OCI-LY7 (cell line): Measurements from ENCODE around the gene EEF1A2.

Experiments used
- CTCF ChIP-seq: fragments of 200-600 bp; sonication (generic); conservative IDR thresholded peaks from 2 replicates; pipeline ENCODE4 v1.5.1; 2014; ENCODE audit warnings: mild to moderate bottlenecking, antibody characterized with exemption, low read length, moderate library complexity, mixed read lengths
- EZH2phosphoT487 ChIP-seq: fragments of 200-600 bp; sonication (generic); IDR thresholded peaks from 2 replicates; pipeline ENCODE4 v1.6.1; 2018; ENCODE audit warnings: low read depth, borderline replicate concordance, mild to moderate bottlenecking, mixed run types, antibody characterized with exemption, low read length, moderate library complexity, mixed read lengths

- TF ChIP-seq CTCF (no peak), EZH2phosphoT487 (no peak)
Measured at GRCh38 chr20:63449796-63450730, 48.8 kb downstream of the EEF1A2 start.
